Sigmoid colon (tissue), 4 donors: ENCODE results near the gene MOGAT1.

Experiments used
- EP300 ChIP-seq, 4 donors: sonication (generic); formaldehyde crosslinking; IDR thresholded peaks; one replicate each; pipeline ENCODE4 v1.6.1; 2017; ENCODE audit warnings: antibody characterized with exemption in 4 of 4
- POLR2A ChIP-seq, 2 donors: fragments of 450-650 bp; IDR thresholded peaks; one replicate each; pipeline ENCODE4 v1.6.1; 2016; ENCODE audit warnings: antibody characterized with exemption in 2 of 2, mild to moderate bottlenecking in 2 of 2, moderate library complexity in 2 of 2
- POLR2AphosphoS5 ChIP-seq, 4 donors: sonication (generic); formaldehyde crosslinking; IDR thresholded peaks; one replicate each; pipeline ENCODE4 v1.6.1; 2017; ENCODE audit warnings: antibody characterized with exemption in 4 of 4
- TF ChIP-seq, protein P1 (sequence below), 4 experiments: fragments of 450-650 bp in 3 of 4; fragments of 200-600 bp in 1 of 4; IDR thresholded peaks; one replicate each; pipeline ENCODE4 v1.5.1; 2016 to 2019; ENCODE audit warnings: antibody characterized with exemption in 4 of 4, mild to moderate bottlenecking in 3 of 4, moderate library complexity in 2 of 4

DNA sequence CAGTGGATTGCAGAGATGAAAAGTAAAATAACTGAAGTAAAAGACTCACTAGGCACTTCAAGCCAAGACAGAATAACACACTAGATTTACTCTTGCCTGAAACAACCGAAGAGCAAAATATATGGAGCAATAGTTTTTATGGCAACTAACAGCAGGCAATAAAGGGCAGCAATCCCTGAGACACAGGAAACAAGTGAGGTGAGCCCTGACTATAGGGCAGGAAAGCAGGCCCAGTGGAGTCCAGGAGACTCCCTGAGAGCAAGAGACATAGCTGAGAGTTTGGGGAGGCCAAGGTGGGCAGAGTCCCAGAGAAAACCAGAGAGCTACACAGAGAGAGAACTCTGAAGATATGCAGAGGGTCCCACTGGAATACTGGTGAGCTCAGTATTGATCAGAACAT is 34.4 kb upstream of the MOGAT1 start:
- TF ChIP-seq, protein P1, sequence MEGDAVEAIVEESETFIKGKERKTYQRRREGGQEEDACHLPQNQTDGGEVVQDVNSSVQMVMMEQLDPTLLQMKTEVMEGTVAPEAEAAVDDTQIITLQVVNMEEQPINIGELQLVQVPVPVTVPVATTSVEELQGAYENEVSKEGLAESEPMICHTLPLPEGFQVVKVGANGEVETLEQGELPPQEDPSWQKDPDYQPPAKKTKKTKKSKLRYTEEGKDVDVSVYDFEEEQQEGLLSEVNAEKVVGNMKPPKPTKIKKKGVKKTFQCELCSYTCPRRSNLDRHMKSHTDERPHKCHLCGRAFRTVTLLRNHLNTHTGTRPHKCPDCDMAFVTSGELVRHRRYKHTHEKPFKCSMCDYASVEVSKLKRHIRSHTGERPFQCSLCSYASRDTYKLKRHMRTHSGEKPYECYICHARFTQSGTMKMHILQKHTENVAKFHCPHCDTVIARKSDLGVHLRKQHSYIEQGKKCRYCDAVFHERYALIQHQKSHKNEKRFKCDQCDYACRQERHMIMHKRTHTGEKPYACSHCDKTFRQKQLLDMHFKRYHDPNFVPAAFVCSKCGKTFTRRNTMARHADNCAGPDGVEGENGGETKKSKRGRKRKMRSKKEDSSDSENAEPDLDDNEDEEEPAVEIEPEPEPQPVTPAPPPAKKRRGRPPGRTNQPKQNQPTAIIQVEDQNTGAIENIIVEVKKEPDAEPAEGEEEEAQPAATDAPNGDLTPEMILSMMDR (IDR thresholded peaks at IDR 0.05) = no peak
- TF ChIP-seq POLR2A (IDR thresholded peaks at IDR 0.05) (no peak), EP300 (IDR thresholded peaks at IDR 0.05) (no peak), POLR2AphosphoS5 (IDR thresholded peaks at IDR 0.05) (no peak)
